HepG2 (cell line): ENCODE results near the gene FAM200B. TPM values are rescaled to one million over a fixed set of nuclear protein-coding genes. Genes with fewer than 3 reads are reported as not detected.

Experiments
- AFF4 ChIP-seq: sonication (generic); formaldehyde crosslinking; IDR thresholded peaks from 2 replicates; pipeline ENCODE4 v1.4.0; 2020; ENCODE audit warnings: missing genetic modification reagents
- AHR ChIP-seq: IDR thresholded peaks from 2 replicates; pipeline ENCODE4 v1.6.1; 2018; ENCODE audit warnings: missing genetic modification reagents, missing compliant biosample characterization
- AKAP8 ChIP-seq: sonication (generic); formaldehyde crosslinking; IDR thresholded peaks from 2 replicates; pipeline ENCODE4 v1.5.1; 2020; ENCODE audit warnings: mild to moderate bottlenecking, missing genetic modification reagents
- BATF2 ChIP-seq: sonication (generic); formaldehyde crosslinking; IDR thresholded peaks from 2 replicates; pipeline ENCODE4 v1.8.0; 2022; ENCODE audit warnings: mild to moderate bottlenecking, missing genetic modification reagents, moderate library complexity
- HNRNPK ChIP-seq: fragments of 200-400 bp; formaldehyde crosslinking; IDR thresholded peaks from 2 replicates; pipeline ENCODE4 v1.6.1; 2018; ENCODE audit warnings: low read length, low read depth, moderate library complexity, mild to moderate bottlenecking; ENCODE audit not compliant: poor library complexity, severe bottlenecking
- HOXD1 ChIP-seq: sonication (generic); formaldehyde crosslinking; IDR thresholded peaks from 2 replicates; pipeline ENCODE4 v1.5.0; 2020; ENCODE audit warnings: missing genetic modification reagents
- KLF16 ChIP-seq, 2 experiments: sonication (generic) in 1 of 2; formaldehyde crosslinking in 1 of 2; IDR thresholded peaks; 2 replicates each; pipeline versions ENCODE4 v1.6.1 to v1.8.0; 2016 to 2023; ENCODE audit warnings: missing genetic modification reagents in 2 of 2, missing compliant biosample characterization in 1 of 2
- MEIS1 ChIP-seq: sonication (generic); formaldehyde crosslinking; IDR thresholded peaks from 2 replicates; pipeline ENCODE4 v1.9.0; 2021; ENCODE audit warnings: mild to moderate bottlenecking, missing genetic modification reagents, moderate library complexity, borderline replicate concordance
- SETDB1 ChIP-seq: sonication (generic); formaldehyde crosslinking; IDR thresholded peaks from 2 replicates; pipeline ENCODE4 v1.5.1; 2020; ENCODE audit warnings: missing genetic modification reagents, mild to moderate bottlenecking, borderline replicate concordance
- SNAPC2 ChIP-seq: sonication (generic); formaldehyde crosslinking; IDR thresholded peaks from 2 replicates; pipeline ENCODE4 v1.8.1; 2022; ENCODE audit warnings: mild to moderate bottlenecking, missing genetic modification reagents
- TOPORS ChIP-seq: sonication (generic); formaldehyde crosslinking; IDR thresholded peaks from 2 replicates; pipeline ENCODE4 v1.8.0; 2023; ENCODE audit warnings: mild to moderate bottlenecking, missing genetic modification reagents
- TRIM24 ChIP-seq: sonication (generic); formaldehyde crosslinking; IDR thresholded peaks from 2 replicates; pipeline ENCODE4 v1.8.0; 2022; ENCODE audit warnings: mild to moderate bottlenecking, missing genetic modification reagents
- ZKSCAN1 ChIP-seq: fragments of 150-350 bp; IDR thresholded peaks from 2 replicates; pipeline ENCODE4 v1.6.1; 2014; ENCODE audit warnings: low read length
- ZNF589 ChIP-seq: sonication (generic); formaldehyde crosslinking; conservative IDR thresholded peaks from 2 replicates; pipeline ENCODE4 v1.8.0; 2022; ENCODE audit warnings: mild to moderate bottlenecking, moderate library complexity, missing genetic modification reagents
- ZNF660 ChIP-seq: sonication (generic); formaldehyde crosslinking; IDR thresholded peaks from 2 replicates; pipeline ENCODE4 v1.5.1; 2020; ENCODE audit warnings: mild to moderate bottlenecking, low read depth, missing genetic modification reagents, borderline replicate concordance
- ZNF674 ChIP-seq: sonication (generic); formaldehyde crosslinking; IDR thresholded peaks from 2 replicates; pipeline ENCODE4 v1.5.0; 2020; ENCODE audit warnings: low read depth, mild to moderate bottlenecking, missing genetic modification reagents
- polyA plus RNA-seq, 8 experiments: library from polyadenylated mRNA; depleted of rRNA in 3 of 8; stranded (reverse) in 7 of 8; unstranded in 1 of 8; fragments of >200 nt; fragmentation: Illumina TruSeq in 4 of 8; extraction: Trizol in 4 of 8; gene quantifications; 2 replicates each; pipeline versions ENCODE4 v1.2.1 to v1.2.3, GENCODE V29; 2011 to 2016; ENCODE audit warnings: low read depth in 4 of 8, missing spikeins in 1 of 8, mixed read lengths in 1 of 8; ENCODE audit not compliant: insufficient read depth in 1 of 8
- total RNA-seq, 5 experiments: library from RNA; depleted of rRNA; stranded (reverse); fragments of >200 nt; fragmentation: Illumina TruSeq; extraction: Trizol; gene quantifications; 2 replicates each; pipeline ENCODE4 v1.2.3, GENCODE V29; 2016; ENCODE audit warnings: low read depth in 1 of 5
- TF ChIP-seq, protein P1 (sequence below): sonication (generic); formaldehyde crosslinking; IDR thresholded peaks from 2 replicates; pipeline ENCODE4 v1.4.0; 2020; ENCODE audit warnings: missing genetic modification reagents
- TF ChIP-seq, protein P2 (sequence below): sonication (generic); formaldehyde crosslinking; IDR thresholded peaks from 2 replicates; pipeline ENCODE4 v1.4.0; 2020; ENCODE audit warnings: missing genetic modification reagents

The FAM200B gene
- total and polyA plus RNA-seq, 2 of the 13 experiments (the other 11 are each of a cell fraction or from before 2014, with no cell fraction given) = 25.6 to 41.8 TPM

DNA sequence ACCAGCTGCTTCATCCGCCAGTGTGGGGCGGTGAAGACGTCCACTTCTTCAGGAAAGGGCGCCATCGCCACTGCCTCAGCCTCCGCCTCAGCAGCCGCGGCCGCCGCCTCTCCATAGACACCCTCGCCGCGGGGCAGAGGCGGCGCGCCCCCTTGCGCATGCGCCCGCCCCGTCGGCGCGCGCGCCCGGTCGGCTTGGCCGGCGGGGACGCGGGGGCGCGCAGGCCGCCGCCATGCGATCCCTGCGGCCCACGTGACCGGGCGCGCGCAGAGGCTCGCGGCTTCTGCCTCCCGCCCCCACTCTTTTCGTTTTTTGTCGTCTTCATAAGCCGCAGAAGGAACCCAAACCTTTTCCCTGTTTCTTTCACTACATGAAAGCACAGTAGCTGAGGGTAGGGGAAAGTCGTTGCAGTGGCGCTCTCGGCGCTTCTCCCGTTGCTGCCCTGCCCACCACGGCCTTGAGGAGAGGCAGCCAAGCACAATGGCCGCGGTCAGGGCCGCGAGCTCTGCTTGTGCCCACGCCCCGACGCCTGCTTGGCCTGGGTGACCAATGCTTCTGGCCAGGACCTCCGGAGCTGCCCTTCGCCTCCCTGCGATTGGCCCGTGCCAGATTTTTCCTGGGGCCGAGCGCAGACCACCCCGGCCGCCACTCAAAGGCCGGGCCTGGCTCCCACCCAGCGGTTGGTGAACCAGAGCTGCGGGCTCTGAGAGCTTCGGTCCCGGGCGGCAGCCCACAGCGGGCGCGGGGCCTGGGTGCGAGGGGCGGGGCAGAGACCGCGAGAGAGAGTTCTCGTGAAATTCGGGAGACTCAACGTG is 26.2 kb upstream of the FAM200B start, which contains the start of gene FBXL5 (continued):
- 0 out of 2 replicates have a peak, but pooled peaks have one; percentile 22 for TF ChIP-seq MEIS1
- TF ChIP-seq TRIM24 (CRISPR knock-in tag) = no peak
- TF ChIP-seq, protein P1, sequence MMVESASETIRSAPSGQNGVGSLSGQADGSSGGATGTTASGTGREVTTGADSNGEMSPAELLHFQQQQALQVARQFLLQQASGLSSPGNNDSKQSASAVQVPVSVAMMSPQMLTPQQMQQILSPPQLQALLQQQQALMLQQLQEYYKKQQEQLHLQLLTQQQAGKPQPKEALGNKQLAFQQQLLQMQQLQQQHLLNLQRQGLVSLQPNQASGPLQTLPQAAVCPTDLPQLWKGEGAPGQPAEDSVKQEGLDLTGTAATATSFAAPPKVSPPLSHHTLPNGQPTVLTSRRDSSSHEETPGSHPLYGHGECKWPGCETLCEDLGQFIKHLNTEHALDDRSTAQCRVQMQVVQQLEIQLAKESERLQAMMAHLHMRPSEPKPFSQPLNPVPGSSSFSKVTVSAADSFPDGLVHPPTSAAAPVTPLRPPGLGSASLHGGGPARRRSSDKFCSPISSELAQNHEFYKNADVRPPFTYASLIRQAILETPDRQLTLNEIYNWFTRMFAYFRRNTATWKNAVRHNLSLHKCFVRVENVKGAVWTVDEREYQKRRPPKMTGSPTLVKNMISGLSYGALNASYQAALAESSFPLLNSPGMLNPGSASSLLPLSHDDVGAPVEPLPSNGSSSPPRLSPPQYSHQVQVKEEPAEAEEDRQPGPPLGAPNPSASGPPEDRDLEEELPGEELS (CRISPR knock-in tag) = 0 out of 2 replicates have a peak, but pooled peaks have one; percentile 18
- TF ChIP-seq KLF16 (CRISPR knock-in tag; IDR thresholded peaks at IDR 0.05) = peak; percentile 34 to 59; a peak in 1 of 4 replicates
- TF ChIP-seq ZKSCAN1 = no peak
- 0 out of 2 replicates have a peak, but pooled peaks have one; percentile 67 for TF ChIP-seq SETDB1 (CRISPR knock-in tag)
- TF ChIP-seq AKAP8 = no peak
- TF ChIP-seq, protein P2, sequence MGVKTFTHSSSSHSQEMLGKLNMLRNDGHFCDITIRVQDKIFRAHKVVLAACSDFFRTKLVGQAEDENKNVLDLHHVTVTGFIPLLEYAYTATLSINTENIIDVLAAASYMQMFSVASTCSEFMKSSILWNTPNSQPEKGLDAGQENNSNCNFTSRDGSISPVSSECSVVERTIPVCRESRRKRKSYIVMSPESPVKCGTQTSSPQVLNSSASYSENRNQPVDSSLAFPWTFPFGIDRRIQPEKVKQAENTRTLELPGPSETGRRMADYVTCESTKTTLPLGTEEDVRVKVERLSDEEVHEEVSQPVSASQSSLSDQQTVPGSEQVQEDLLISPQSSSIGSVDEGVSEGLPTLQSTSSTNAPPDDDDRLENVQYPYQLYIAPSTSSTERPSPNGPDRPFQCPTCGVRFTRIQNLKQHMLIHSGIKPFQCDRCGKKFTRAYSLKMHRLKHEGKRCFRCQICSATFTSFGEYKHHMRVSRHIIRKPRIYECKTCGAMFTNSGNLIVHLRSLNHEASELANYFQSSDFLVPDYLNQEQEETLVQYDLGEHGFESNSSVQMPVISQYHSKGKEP = no peak
- no peak for TF ChIP-seq HOXD1 (CRISPR knock-in tag)
- 0 out of 2 replicates have a peak, but pooled peaks have one; percentile 22 for TF ChIP-seq TOPORS (CRISPR knock-in tag)
- no peak for TF ChIP-seq AFF4 (CRISPR knock-in tag)
- no peak for TF ChIP-seq ZNF660 (CRISPR knock-in tag)
- TF ChIP-seq ZNF589 (CRISPR knock-in tag) = no peak
- no peak for TF ChIP-seq ZNF674
- TF ChIP-seq SNAPC2 (CRISPR knock-in tag) = 0 out of 2 replicates have a peak, but pooled peaks have one; percentile 46
- no peak for TF ChIP-seq BATF2 (CRISPR knock-in tag)
- no peak for TF ChIP-seq AHR (CRISPR knock-in tag)
- no peak for TF ChIP-seq HNRNPK
